Liver (tissue), 3 donors: Measurements from ENCODE around the gene SLC25A21.
A peak's percentile ranks its signal among the peaks of the same experiment; 100 is the strongest.

Experiments
- GABPA ChIP-seq, 2 donors: IDR thresholded peaks in 1 of 2; conservative IDR thresholded peaks in 1 of 2; 2 replicates each; pipeline ENCODE4 v1.6.1; 2016; ENCODE audit warnings: antibody characterized with exemption in 2 of 2, mild to moderate bottlenecking in 1 of 2, moderate library complexity in 1 of 2
- JUND ChIP-seq, 2 donors: IDR thresholded peaks; 2 replicates each; pipeline ENCODE4 v1.6.1; 2016; ENCODE audit warnings: antibody characterized with exemption in 2 of 2
- TAF1 ChIP-seq: conservative IDR thresholded peaks from 2 replicates; pipeline ENCODE4 v1.6.1; 2016; ENCODE audit warnings: antibody characterized with exemption, mild to moderate bottlenecking
- TF ChIP-seq, protein P1 (sequence below): IDR thresholded peaks from 2 replicates; pipeline ENCODE4 v1.6.1; 2016; ENCODE audit warnings: antibody characterized with exemption, mild to moderate bottlenecking
- TF ChIP-seq, protein P2 (sequence below): fragments of 150-350 bp; IDR thresholded peaks from 2 replicates; pipeline ENCODE4 v1.5.1; 2017; ENCODE audit warnings: improper control_type of control experiment, low read depth, low read length; ENCODE audit not compliant: missing input control
- donor health status: healthy.
- donor health status: healthy.

GRCh38 chr14:36747411-36748184 lies 424.8 kb downstream of the SLC25A21 start:
- TF ChIP-seq, protein P1, sequence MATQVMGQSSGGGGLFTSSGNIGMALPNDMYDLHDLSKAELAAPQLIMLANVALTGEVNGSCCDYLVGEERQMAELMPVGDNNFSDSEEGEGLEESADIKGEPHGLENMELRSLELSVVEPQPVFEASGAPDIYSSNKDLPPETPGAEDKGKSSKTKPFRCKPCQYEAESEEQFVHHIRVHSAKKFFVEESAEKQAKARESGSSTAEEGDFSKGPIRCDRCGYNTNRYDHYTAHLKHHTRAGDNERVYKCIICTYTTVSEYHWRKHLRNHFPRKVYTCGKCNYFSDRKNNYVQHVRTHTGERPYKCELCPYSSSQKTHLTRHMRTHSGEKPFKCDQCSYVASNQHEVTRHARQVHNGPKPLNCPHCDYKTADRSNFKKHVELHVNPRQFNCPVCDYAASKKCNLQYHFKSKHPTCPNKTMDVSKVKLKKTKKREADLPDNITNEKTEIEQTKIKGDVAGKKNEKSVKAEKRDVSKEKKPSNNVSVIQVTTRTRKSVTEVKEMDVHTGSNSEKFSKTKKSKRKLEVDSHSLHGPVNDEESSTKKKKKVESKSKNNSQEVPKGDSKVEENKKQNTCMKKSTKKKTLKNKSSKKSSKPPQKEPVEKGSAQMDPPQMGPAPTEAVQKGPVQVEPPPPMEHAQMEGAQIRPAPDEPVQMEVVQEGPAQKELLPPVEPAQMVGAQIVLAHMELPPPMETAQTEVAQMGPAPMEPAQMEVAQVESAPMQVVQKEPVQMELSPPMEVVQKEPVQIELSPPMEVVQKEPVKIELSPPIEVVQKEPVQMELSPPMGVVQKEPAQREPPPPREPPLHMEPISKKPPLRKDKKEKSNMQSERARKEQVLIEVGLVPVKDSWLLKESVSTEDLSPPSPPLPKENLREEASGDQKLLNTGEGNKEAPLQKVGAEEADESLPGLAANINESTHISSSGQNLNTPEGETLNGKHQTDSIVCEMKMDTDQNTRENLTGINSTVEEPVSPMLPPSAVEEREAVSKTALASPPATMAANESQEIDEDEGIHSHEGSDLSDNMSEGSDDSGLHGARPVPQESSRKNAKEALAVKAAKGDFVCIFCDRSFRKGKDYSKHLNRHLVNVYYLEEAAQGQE, result no peak
- TF ChIP-seq TAF1, result no peak
- no peak for TF ChIP-seq GABPA (IDR thresholded peaks at IDR 0.05 in 1 of 2, conservative IDR thresholded peaks at IDR 0.05 in 1 of 2)
- no peak for TF ChIP-seq JUND (IDR thresholded peaks at IDR 0.05)
- TF ChIP-seq, protein P2, sequence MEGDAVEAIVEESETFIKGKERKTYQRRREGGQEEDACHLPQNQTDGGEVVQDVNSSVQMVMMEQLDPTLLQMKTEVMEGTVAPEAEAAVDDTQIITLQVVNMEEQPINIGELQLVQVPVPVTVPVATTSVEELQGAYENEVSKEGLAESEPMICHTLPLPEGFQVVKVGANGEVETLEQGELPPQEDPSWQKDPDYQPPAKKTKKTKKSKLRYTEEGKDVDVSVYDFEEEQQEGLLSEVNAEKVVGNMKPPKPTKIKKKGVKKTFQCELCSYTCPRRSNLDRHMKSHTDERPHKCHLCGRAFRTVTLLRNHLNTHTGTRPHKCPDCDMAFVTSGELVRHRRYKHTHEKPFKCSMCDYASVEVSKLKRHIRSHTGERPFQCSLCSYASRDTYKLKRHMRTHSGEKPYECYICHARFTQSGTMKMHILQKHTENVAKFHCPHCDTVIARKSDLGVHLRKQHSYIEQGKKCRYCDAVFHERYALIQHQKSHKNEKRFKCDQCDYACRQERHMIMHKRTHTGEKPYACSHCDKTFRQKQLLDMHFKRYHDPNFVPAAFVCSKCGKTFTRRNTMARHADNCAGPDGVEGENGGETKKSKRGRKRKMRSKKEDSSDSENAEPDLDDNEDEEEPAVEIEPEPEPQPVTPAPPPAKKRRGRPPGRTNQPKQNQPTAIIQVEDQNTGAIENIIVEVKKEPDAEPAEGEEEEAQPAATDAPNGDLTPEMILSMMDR, result peak; percentile 25
